HepG2 (cell line): Measurements from ENCODE around the gene LAMB2. TPM values are rescaled to one million over a fixed set of nuclear protein-coding genes. Genes with fewer than 3 reads are reported as not detected.

ENCODE experiments used
- ELF3 ChIP-seq: IDR thresholded peaks from 2 replicates; pipeline ENCODE4 v1.6.1; 2016; ENCODE audit warnings: missing genetic modification reagents, missing compliant biosample characterization
- ETV5 ChIP-seq: IDR thresholded peaks from 2 replicates; pipeline ENCODE4 v1.6.1; 2018; ENCODE audit warnings: missing biosample characterization, missing genetic modification reagents, inconsistent platforms, borderline replicate concordance
- IRF1 ChIP-seq: sonication (generic); formaldehyde crosslinking; IDR thresholded peaks from 2 replicates; pipeline ENCODE4 v1.4.0; 2020; ENCODE audit warnings: low read depth, mild to moderate bottlenecking, missing genetic modification reagents
- MED13 ChIP-seq: sonication (generic); formaldehyde crosslinking; IDR thresholded peaks from 2 replicates; pipeline ENCODE4 v1.5.0; 2020; ENCODE audit warnings: missing genetic modification reagents
- MTERF4 ChIP-seq: sonication (generic); formaldehyde crosslinking; IDR thresholded peaks from 2 replicates; pipeline ENCODE4 v1.8.0; 2023; ENCODE audit warnings: mild to moderate bottlenecking, missing genetic modification reagents
- NAIF1 ChIP-seq: sonication (generic); formaldehyde crosslinking; IDR thresholded peaks from 2 replicates; pipeline ENCODE4 v1.5.0; 2020; ENCODE audit warnings: mild to moderate bottlenecking, missing genetic modification reagents, borderline replicate concordance
- SPEN ChIP-seq: sonication (generic); formaldehyde crosslinking; IDR thresholded peaks from 2 replicates; pipeline ENCODE4 v1.5.1; 2020; ENCODE audit warnings: low read depth, mild to moderate bottlenecking, missing genetic modification reagents
- ZBTB42 ChIP-seq: sonication (generic); formaldehyde crosslinking; IDR thresholded peaks from 2 replicates; pipeline ENCODE4 v1.5.0; 2020; ENCODE audit warnings: mild to moderate bottlenecking, missing genetic modification reagents
- ZNF121 ChIP-seq: sonication (generic); formaldehyde crosslinking; IDR thresholded peaks from 2 replicates; pipeline ENCODE4 v1.5.0; 2020; ENCODE audit warnings: mild to moderate bottlenecking, missing genetic modification reagents
- ZNF24 ChIP-seq: fragments of 450-650 bp; IDR thresholded peaks from 2 replicates; pipeline ENCODE4 v1.6.1; 2017; ENCODE audit warnings: antibody characterized with exemption, mild to moderate bottlenecking
- ZNF484 ChIP-seq: sonication (generic); formaldehyde crosslinking; IDR thresholded peaks from 2 replicates; pipeline ENCODE4 v1.5.1; 2020; ENCODE audit warnings: mild to moderate bottlenecking, low read depth, missing genetic modification reagents, borderline replicate concordance
- ZNF761 ChIP-seq: sonication (generic); formaldehyde crosslinking; conservative IDR thresholded peaks from 2 replicates; pipeline ENCODE4 v1.4.0; 2020; ENCODE audit warnings: mild to moderate bottlenecking, missing genetic modification reagents
- polyA plus RNA-seq, 8 experiments: library from polyadenylated mRNA; depleted of rRNA in 3 of 8; stranded (reverse) in 7 of 8; unstranded in 1 of 8; fragments of >200 nt; fragmentation: Illumina TruSeq in 4 of 8; extraction: Trizol in 4 of 8; gene quantifications; 2 replicates each; pipeline versions ENCODE4 v1.2.1 to v1.2.3, GENCODE V29; 2011 to 2016; ENCODE audit warnings: low read depth in 4 of 8, missing spikeins in 1 of 8, mixed read lengths in 1 of 8; ENCODE audit not compliant: insufficient read depth in 1 of 8
- total RNA-seq, 5 experiments: library from RNA; depleted of rRNA; stranded (reverse); fragments of >200 nt; fragmentation: Illumina TruSeq; extraction: Trizol; gene quantifications; 2 replicates each; pipeline ENCODE4 v1.2.3, GENCODE V29; 2016; ENCODE audit warnings: low read depth in 1 of 5
- TF ChIP-seq, protein P1 (sequence below): sonication (generic); formaldehyde crosslinking; IDR thresholded peaks from 2 replicates; pipeline ENCODE4 v1.4.0; 2020; ENCODE audit warnings: mild to moderate bottlenecking, missing genetic modification reagents
- TF ChIP-seq, protein P2 (sequence below): sonication (generic); formaldehyde crosslinking; conservative IDR thresholded peaks from 2 replicates; pipeline ENCODE4 v1.8.1; 2023; ENCODE audit warnings: missing genetic modification reagents
- TF ChIP-seq, protein P3 (sequence below): sonication (generic); formaldehyde crosslinking; IDR thresholded peaks from 2 replicates; pipeline ENCODE4 v1.4.0; 2020; ENCODE audit warnings: missing genetic modification reagents, borderline replicate concordance
- TF ChIP-seq, protein P4 (sequence below): sonication (generic); formaldehyde crosslinking; IDR thresholded peaks from 2 replicates; pipeline ENCODE4 v1.5.1; 2020; ENCODE audit warnings: mild to moderate bottlenecking, moderate library complexity, missing genetic modification reagents

LAMB2 gene
- total and polyA plus RNA-seq, 2 of the 13 experiments (the other 11 are each of a cell fraction or from before 2014, with no cell fraction given) = 208 to 443 TPM

GRCh38 chr3:49165771-49166751 lies 33.2 kb upstream of the LAMB2 start, which contains the start of gene CCDC71 (continued):
- TF ChIP-seq ZBTB42 (CRISPR knock-in tag) (no peak), MTERF4 (CRISPR knock-in tag) (0 out of 2 replicates have a peak, but pooled peaks have one; percentile 39), ZNF484 (no peak), SPEN (no peak; the same call in 1 of the 2 replicates), IRF1 (no peak), MED13 (CRISPR knock-in tag) (no peak), NAIF1 (CRISPR knock-in tag) (no peak), ETV5 (CRISPR knock-in tag) (peak; percentile 74), ZNF761 (CRISPR knock-in tag) (0 out of 2 replicates have a peak, but pooled peaks have one; percentile 31), ZNF121 (CRISPR knock-in tag) (no peak), ZNF24 (no peak), ELF3 (CRISPR knock-in tag) (peak; percentile 68; the same call in 1 of the 2 replicates)
- TF ChIP-seq, protein P1, sequence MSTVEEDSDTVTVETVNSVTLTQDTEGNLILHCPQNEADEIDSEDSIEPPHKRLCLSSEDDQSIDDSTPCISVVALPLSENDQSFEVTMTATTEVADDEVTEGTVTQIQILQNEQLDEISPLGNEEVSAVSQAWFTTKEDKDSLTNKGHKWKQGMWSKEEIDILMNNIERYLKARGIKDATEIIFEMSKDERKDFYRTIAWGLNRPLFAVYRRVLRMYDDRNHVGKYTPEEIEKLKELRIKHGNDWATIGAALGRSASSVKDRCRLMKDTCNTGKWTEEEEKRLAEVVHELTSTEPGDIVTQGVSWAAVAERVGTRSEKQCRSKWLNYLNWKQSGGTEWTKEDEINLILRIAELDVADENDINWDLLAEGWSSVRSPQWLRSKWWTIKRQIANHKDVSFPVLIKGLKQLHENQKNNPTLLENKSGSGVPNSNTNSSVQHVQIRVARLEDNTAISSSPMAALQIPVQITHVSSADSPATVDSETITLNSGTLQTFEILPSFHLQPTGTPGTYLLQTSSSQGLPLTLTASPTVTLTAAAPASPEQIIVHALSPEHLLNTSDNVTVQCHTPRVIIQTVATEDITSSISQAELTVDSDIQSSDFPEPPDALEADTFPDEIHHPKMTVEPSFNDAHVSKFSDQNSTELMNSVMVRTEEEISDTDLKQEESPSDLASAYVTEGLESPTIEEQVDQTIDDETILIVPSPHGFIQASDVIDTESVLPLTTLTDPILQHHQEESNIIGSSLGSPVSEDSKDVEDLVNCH (CRISPR knock-in tag) = no peak
- TF ChIP-seq, protein P2, sequence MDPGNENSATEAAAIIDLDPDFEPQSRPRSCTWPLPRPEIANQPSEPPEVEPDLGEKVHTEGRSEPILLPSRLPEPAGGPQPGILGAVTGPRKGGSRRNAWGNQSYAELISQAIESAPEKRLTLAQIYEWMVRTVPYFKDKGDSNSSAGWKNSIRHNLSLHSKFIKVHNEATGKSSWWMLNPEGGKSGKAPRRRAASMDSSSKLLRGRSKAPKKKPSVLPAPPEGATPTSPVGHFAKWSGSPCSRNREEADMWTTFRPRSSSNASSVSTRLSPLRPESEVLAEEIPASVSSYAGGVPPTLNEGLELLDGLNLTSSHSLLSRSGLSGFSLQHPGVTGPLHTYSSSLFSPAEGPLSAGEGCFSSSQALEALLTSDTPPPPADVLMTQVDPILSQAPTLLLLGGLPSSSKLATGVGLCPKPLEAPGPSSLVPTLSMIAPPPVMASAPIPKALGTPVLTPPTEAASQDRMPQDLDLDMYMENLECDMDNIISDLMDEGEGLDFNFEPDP (CRISPR knock-in tag) = no peak
- TF ChIP-seq, protein P3, sequence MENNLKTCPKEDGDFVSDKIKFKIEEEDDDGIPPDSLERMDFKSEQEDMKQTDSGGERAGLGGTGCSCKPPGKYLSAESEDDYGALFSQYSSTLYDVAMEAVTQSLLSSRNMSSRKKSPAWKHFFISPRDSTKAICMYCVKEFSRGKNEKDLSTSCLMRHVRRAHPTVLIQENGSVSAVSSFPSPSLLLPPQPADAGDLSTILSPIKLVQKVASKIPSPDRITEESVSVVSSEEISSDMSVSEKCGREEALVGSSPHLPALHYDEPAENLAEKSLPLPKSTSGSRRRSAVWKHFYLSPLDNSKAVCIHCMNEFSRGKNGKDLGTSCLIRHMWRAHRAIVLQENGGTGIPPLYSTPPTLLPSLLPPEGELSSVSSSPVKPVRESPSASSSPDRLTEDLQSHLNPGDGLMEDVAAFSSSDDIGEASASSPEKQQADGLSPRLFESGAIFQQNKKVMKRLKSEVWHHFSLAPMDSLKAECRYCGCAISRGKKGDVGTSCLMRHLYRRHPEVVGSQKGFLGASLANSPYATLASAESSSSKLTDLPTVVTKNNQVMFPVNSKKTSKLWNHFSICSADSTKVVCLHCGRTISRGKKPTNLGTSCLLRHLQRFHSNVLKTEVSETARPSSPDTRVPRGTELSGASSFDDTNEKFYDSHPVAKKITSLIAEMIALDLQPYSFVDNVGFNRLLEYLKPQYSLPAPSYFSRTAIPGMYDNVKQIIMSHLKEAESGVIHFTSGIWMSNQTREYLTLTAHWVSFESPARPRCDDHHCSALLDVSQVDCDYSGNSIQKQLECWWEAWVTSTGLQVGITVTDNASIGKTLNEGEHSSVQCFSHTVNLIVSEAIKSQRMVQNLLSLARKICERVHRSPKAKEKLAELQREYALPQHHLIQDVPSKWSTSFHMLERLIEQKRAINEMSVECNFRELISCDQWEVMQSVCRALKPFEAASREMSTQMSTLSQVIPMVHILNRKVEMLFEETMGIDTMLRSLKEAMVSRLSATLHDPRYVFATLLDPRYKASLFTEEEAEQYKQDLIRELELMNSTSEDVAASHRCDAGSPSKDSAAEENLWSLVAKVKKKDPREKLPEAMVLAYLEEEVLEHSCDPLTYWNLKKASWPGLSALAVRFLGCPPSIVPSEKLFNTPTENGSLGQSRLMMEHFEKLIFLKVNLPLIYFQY (CRISPR knock-in tag) = no peak
- TF ChIP-seq, protein P4, sequence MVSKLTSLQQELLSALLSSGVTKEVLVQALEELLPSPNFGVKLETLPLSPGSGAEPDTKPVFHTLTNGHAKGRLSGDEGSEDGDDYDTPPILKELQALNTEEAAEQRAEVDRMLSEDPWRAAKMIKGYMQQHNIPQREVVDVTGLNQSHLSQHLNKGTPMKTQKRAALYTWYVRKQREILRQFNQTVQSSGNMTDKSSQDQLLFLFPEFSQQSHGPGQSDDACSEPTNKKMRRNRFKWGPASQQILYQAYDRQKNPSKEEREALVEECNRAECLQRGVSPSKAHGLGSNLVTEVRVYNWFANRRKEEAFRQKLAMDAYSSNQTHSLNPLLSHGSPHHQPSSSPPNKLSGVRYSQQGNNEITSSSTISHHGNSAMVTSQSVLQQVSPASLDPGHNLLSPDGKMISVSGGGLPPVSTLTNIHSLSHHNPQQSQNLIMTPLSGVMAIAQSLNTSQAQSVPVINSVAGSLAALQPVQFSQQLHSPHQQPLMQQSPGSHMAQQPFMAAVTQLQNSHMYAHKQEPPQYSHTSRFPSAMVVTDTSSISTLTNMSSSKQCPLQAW (CRISPR knock-in tag) = peak; percentile 48; the same call in 1 of the 2 replicates
